ENCODE data around the gene CORT. TPM values are rescaled to one million over a fixed set of nuclear protein-coding genes. Genes with fewer than 3 reads are reported as not detected.

CORT gene
- total RNA-seq, 2 donors from 2014 or later, result not detected

DNA sequence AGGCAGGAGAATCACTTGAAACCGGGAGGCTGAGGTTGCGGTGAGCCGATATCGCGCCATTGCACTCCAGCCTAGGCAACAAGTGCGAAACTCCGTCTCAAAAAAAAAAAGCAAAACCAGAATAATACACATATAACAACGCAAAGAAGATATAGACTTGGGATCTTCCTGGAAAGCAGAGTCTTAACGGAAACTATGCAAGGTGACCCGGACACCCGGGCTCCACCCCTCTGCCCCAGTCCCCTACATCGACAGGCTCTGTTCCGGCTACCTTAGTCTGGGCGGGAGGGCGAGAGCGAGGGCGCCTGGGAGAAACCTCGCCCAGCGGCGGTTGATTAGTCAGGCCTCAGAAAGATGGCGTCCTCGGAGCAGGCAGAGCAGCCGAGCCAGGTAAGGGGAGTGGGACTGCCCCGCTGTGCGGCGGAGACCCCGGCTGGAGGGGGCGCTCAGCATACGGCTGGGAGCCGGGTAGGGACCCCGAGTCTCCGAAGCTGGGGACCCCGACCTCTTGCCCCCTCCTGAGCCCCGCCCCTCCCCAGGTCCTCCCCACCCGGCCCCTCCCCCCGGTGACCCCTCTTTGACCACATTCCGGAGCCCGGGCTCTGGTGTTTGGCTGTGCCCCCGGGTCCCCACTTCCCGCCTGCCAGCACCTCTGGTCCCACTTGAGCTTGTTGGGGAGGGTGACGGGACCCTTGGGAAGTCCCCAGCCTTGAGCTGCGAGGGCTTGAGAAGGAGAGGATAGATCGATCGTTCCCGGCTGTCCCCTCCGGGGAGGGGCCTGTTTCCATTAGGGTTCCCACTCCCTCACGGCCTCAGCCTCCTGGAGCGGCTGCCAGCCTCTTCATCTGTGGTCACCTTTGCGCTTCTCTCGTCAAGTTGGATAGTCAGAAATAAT is 25.0 kb downstream of the CORT start, which contains the start of gene PEX14:
Gene PEX14 (plus strand): TSS at position 338 of the 895 bp plus-strand sequence. CDS start 17 bp downstream, at position 355.
- DNase-seq (ENCODE audit: low spot score), result peak; percentile 87
- Histone ChIP-seq H3K9me3 (no peaks in the 10 kb centered on the region), H3K4me3 (peak within 1 kb of the TSS; percentile 86 to 87), H3K4me1 (peaks cover 0 to 32% of the 10 kb centered on the region in 2 donors), H3K27me3 (no peaks in the 10 kb centered on the region), H3K36me3 (no peaks in the 10 kb centered on the region), H3K27ac (peak within 1 kb of the TSS; percentile 91)
- TF ChIP-seq, protein P1, sequence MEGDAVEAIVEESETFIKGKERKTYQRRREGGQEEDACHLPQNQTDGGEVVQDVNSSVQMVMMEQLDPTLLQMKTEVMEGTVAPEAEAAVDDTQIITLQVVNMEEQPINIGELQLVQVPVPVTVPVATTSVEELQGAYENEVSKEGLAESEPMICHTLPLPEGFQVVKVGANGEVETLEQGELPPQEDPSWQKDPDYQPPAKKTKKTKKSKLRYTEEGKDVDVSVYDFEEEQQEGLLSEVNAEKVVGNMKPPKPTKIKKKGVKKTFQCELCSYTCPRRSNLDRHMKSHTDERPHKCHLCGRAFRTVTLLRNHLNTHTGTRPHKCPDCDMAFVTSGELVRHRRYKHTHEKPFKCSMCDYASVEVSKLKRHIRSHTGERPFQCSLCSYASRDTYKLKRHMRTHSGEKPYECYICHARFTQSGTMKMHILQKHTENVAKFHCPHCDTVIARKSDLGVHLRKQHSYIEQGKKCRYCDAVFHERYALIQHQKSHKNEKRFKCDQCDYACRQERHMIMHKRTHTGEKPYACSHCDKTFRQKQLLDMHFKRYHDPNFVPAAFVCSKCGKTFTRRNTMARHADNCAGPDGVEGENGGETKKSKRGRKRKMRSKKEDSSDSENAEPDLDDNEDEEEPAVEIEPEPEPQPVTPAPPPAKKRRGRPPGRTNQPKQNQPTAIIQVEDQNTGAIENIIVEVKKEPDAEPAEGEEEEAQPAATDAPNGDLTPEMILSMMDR (IDR thresholded peaks at IDR 0.05), result no peak

DNA sequence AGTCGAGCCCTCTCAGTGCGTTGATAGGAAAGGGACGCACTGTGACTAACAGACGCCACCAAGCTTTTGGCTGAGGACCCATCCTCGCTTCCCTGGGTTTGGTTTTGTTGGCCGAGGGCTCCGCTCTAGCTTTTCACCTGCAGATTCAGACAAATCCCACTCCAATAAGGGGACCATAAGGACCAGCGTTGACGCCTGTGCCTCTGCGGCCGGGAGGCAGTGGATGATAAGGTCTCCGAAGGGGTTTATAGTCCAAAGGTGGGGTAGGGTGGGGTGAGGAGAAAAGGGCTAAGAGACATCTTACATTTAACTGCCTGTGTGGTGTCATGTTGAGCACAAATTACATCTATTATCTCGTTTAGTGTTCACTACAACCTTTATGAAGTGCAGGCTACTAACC is 25.7 kb downstream of the CORT start:
- Histone ChIP-seq H3K9me3 (no peaks in the 10 kb centered on the region), H3K27ac (peak overlapping the region; percentile 91), H3K27me3 (no peaks in the 10 kb centered on the region), H3K4me1 (peaks cover 0 to 32% of the 10 kb centered on the region in 2 donors), H3K4me3 (peak overlapping the region; percentile 86 to 87), H3K36me3 (no peaks in the 10 kb centered on the region)
- TF ChIP-seq, protein P1 (IDR thresholded peaks at IDR 0.05), result no peak
- DNase-seq (ENCODE audit: low spot score), result no peak

DNA sequence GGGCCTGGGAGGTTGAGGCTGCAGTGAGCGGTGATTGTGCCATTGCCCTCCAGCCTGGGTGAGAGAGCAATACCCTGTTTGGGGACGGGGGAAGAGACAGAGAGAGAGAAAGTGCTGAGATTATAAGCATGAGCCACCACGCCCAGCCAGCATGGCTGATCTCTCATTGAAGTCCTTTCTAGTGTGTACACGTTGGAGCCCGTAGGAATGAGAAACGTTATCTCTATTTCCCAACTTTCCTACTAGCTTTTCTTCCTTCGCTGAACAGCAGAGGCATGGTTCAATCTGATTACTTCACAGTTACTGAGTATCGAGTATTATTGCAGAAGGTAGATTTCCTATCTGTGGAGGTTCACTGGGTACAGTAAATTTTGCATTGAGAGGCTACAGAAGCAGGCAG is 29.5 kb downstream of the CORT start:
- no peaks in the 10 kb centered on the region for H3K9me3 ChIP-seq
- H3K4me1 ChIP-seq, result peaks cover 0 to 20% of the 10 kb centered on the region in 2 donors
- no peak overlapping the region for H3K27ac ChIP-seq
- no peak overlapping the region for H3K4me3 ChIP-seq
- no peak for DNase-seq (ENCODE audit: low spot score)
- TF ChIP-seq, protein P1 (IDR thresholded peaks at IDR 0.05), result no peak
- no peaks in the 10 kb centered on the region for H3K27me3 ChIP-seq
- no peaks in the 10 kb centered on the region for H3K36me3 ChIP-seq

DNA sequence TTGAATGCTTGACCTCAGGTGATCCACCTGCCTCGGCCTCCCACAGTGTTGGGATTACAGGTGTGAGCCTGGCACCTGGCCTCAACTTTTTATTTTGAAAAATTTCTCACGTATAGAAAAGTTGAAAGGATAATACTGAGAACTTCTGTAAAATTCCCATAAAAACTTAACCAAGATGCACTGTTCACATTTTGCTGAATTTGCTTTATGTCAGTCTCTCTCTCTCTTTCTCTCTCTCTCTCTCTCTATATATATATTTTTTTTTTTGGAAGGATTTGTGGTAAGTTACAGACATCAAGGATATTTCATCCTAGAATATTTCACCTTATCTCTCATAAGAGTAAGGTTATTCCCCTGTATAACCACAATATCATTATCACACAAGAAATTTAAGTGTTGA is 30.8 kb downstream of the CORT start:
- Histone ChIP-seq H3K27me3 (no peaks in the 10 kb centered on the region), H3K4me1 (peaks cover 0 to 13% of the 10 kb centered on the region in 2 donors), H3K36me3 (no peaks in the 10 kb centered on the region), H3K9me3 (no peaks in the 10 kb centered on the region), H3K4me3 (no peak overlapping the region), H3K27ac (no peak overlapping the region)
- DNase-seq (ENCODE audit: low spot score), result no peak
- TF ChIP-seq, protein P1 (IDR thresholded peaks at IDR 0.05), result no peak

DNA sequence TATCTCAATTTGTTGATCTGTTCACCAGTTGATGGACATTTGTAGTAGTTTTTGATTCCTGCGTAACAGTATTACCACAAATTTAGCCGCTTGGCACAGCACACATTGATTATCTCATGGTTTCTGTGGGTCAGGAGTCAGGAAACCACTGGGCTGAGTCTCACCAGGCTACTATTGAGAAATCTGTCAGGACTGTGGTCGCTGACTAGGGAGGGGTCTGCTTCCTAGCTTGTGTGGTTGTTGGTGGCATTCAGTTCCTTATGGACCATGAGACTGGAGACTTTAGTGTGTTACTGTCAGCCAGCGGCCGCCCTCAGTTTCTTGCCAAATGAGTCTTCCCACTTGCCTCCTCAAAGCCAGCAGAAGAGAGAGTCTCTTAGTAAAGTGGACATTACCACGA is 34.7 kb downstream of the CORT start:
- Histone ChIP-seq H3K27me3 (no peaks in the 10 kb centered on the region), H3K9me3 (no peaks in the 10 kb centered on the region), H3K4me3 (no peak overlapping the region), H3K27ac (no peak overlapping the region), H3K4me1 (no peaks in the 10 kb centered on the region), H3K36me3 (no peaks in the 10 kb centered on the region)
- no peak for DNase-seq (ENCODE audit: low spot score)
- TF ChIP-seq, protein P1 (IDR thresholded peaks at IDR 0.05), result no peak
